ENCODE data around the gene CYTH3.

CYTH3 gene

GRCh38 chr7:6271694-6272440, 557 bp downstream of the CYTH3 start:
- H3K4me3 Mint-ChIP-seq, result peak overlapping the region; percentile 82
- H3K27ac Mint-ChIP-seq, result no peak overlapping the region
- H3K36me3 Mint-ChIP-seq (ENCODE audit: low read depth), result peaks cover 3% of the 10 kb centered on the region
- peaks cover 14% of the 10 kb centered on the region for H3K4me1 Mint-ChIP-seq (ENCODE audit: low read depth)
- peaks cover 66% of the 10 kb centered on the region for H3K27me3 Mint-ChIP-seq (ENCODE audit: low read depth)
- H3K9me3 Mint-ChIP-seq, result no peaks in the 10 kb centered on the region

DNA sequence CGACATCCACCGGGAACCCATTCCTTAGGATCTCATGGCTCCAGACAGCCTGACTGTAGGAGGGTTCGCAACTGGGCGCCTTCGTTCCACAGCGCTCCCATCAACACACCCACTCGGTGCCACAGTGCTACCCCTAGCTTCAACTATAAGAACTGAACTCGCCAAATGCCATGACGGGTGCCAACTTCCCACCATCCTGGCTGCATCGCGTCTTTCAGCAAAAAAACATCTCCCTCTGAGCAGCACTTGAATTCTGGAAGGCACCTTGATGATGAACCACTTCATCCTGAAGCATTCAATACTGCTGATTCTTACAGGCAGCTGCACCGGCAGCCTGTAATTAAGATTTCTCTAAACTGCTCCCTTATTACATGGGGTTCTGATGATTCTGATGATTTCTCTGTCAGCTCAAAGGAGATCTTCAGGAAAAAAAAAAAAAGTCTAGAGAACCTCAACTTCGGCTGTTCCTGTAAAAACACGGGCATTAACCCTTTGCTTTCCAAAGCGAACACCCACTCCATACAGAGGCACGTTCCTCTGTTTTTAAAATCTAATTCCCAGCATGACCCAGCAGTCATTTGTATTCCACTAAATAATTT, 1.3 kb downstream of the CYTH3 start:
- H3K27me3 Mint-ChIP-seq (ENCODE audit: low read depth), result peaks cover 73% of the 10 kb centered on the region
- peaks cover 14% of the 10 kb centered on the region for H3K4me1 Mint-ChIP-seq (ENCODE audit: low read depth)
- H3K36me3 Mint-ChIP-seq (ENCODE audit: low read depth), result peaks cover 3% of the 10 kb centered on the region
- peak overlapping the region; percentile 82 for H3K4me3 Mint-ChIP-seq
- no peak overlapping the region for H3K27ac Mint-ChIP-seq
- no peaks in the 10 kb centered on the region for H3K9me3 Mint-ChIP-seq

- Mint-ChIP-seq H3K4me3 (no peak overlapping the region), H3K27me3 (ENCODE audit: low read depth) (peaks cover 80% of the 10 kb centered on the region), H3K4me1 (ENCODE audit: low read depth) (peaks cover 14% of the 10 kb centered on the region), H3K9me3 (no peaks in the 10 kb centered on the region), H3K36me3 (ENCODE audit: low read depth) (peaks cover 3% of the 10 kb centered on the region), H3K27ac (no peak overlapping the region)
These were observed 2.9 kb downstream of the CYTH3 start for GRCh38 chr7:6269527-6269926.

DNA sequence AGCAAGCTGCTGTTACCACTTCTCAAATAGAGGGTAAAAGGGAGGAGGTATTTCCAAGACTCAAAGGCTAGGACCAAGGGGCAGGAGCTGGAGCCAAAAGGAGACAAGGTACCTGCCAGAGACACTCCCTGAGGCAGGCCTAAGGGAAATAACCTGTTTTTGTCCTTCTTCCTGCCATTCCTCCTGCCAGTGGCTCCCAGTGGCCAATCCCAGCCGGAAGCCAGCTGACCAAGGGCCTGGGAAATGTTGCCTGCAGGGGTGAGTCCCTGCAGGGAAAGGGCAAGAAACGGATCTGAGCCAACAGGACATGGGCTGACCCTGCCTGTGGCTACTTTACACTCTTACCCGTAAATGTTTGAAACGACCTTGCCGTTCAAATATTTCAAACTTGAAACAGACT, 3.5 kb downstream of the CYTH3 start:
- Mint-ChIP-seq H3K27ac (no peak overlapping the region), H3K4me1 (ENCODE audit: low read depth) (peaks cover 14% of the 10 kb centered on the region), H3K36me3 (ENCODE audit: low read depth) (peaks cover 3% of the 10 kb centered on the region), H3K27me3 (ENCODE audit: low read depth) (peaks cover 74% of the 10 kb centered on the region), H3K9me3 (no peaks in the 10 kb centered on the region), H3K4me3 (no peak overlapping the region)

- peaks cover 12% of the 10 kb centered on the region for H3K4me1 Mint-ChIP-seq (ENCODE audit: low read depth)
- no peak overlapping the region for H3K4me3 Mint-ChIP-seq
- H3K27ac Mint-ChIP-seq, result no peak overlapping the region
- peaks cover 3% of the 10 kb centered on the region for H3K36me3 Mint-ChIP-seq (ENCODE audit: low read depth)
- no peaks in the 10 kb centered on the region for H3K9me3 Mint-ChIP-seq
- peaks cover 67% of the 10 kb centered on the region for H3K27me3 Mint-ChIP-seq (ENCODE audit: low read depth)
These were observed 4.2 kb downstream of the CYTH3 start for GRCh38 chr7:6268023-6268900.

DNA sequence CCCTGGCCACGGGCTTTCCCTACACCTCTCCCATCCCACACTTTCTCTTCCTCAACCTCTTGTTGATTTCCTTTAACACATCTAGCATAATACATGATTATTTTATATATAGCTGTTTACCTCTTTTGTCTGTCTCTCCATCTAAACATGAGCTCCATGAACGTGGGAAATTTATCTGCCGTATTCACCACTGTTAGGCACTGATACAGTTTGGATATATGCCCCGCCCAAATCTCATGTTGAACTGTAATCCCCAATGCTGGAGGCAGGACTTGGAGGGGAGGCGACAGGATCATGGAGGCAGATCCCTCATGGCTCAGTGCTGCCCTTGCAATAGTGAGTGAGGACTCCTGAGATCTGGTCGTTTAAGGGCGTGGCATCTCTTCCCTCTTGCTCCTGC, 5.7 kb downstream of the CYTH3 start:
- no peak overlapping the region for H3K4me3 Mint-ChIP-seq
- H3K27me3 Mint-ChIP-seq (ENCODE audit: low read depth), result peaks cover 71% of the 10 kb centered on the region
- peaks cover under 1% of the 10 kb centered on the region for H3K36me3 Mint-ChIP-seq (ENCODE audit: low read depth)
- H3K4me1 Mint-ChIP-seq (ENCODE audit: low read depth), result peaks cover 7% of the 10 kb centered on the region
- H3K9me3 Mint-ChIP-seq, result no peaks in the 10 kb centered on the region
- H3K27ac Mint-ChIP-seq, result no peak overlapping the region

DNA sequence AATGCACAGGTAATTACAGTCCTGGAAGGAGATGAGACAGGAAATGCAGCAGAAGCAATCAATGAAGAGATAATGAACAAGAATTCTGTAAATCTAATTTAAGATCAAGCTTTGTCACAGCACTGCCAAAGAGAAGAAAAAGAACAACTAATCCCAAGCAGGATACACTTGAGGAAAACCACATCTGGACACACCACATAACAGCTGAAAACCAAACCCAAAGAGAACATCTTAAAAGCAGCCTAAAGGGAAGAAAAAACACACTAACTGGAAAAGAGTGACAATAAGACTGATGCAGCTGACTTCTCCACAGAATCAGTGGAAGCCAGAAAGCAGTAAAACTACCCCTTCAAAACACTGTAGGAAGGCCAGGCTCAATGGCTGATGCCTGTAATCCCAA, 10.2 kb downstream of the CYTH3 start:
- H3K4me1 Mint-ChIP-seq (ENCODE audit: low read depth), result peaks cover 3% of the 10 kb centered on the region
- H3K9me3 Mint-ChIP-seq, result no peaks in the 10 kb centered on the region
- H3K27me3 Mint-ChIP-seq (ENCODE audit: low read depth), result peaks cover 63% of the 10 kb centered on the region
- H3K4me3 Mint-ChIP-seq, result no peak overlapping the region
- H3K36me3 Mint-ChIP-seq (ENCODE audit: low read depth), result no peaks in the 10 kb centered on the region
- H3K27ac Mint-ChIP-seq, result no peak overlapping the region

DNA sequence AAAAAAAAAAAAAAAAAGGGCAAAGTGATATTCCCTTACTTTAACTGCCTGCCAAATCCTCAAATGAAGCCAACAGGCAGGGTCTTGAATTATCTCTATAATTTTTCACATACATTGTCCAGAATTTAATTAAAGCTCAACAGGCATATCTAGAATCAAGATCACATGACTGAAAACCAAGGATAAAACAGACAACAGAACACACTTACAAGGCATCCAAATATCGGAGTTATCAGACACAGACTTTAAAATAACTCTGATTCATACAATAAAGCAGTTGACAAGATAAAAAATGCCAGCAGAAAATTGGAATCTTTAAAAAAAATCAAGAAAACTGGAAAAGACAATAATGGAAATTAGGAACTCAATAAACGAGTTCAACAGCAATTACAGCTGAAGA, 10.7 kb downstream of the CYTH3 start:
- no peaks in the 10 kb centered on the region for H3K9me3 Mint-ChIP-seq
- no peaks in the 10 kb centered on the region for H3K36me3 Mint-ChIP-seq (ENCODE audit: low read depth)
- H3K27me3 Mint-ChIP-seq (ENCODE audit: low read depth), result peaks cover 64% of the 10 kb centered on the region
- H3K4me3 Mint-ChIP-seq, result no peak overlapping the region
- H3K4me1 Mint-ChIP-seq (ENCODE audit: low read depth), result peaks cover 8% of the 10 kb centered on the region
- no peak overlapping the region for H3K27ac Mint-ChIP-seq

GRCh38 chr7:6260291-6261187, 11.9 kb downstream of the CYTH3 start:
- no peak overlapping the region for H3K27ac Mint-ChIP-seq
- no peaks in the 10 kb centered on the region for H3K9me3 Mint-ChIP-seq
- peaks cover 12% of the 10 kb centered on the region for H3K4me1 Mint-ChIP-seq (ENCODE audit: low read depth)
- H3K36me3 Mint-ChIP-seq (ENCODE audit: low read depth), result no peaks in the 10 kb centered on the region
- H3K4me3 Mint-ChIP-seq, result no peak overlapping the region
- H3K27me3 Mint-ChIP-seq (ENCODE audit: low read depth), result peaks cover 63% of the 10 kb centered on the region

GRCh38 chr7:6259257-6259656, 13.2 kb downstream of the CYTH3 start:
- Mint-ChIP-seq H3K27ac (no peak overlapping the region), H3K4me3 (no peak overlapping the region), H3K36me3 (ENCODE audit: low read depth) (no peaks in the 10 kb centered on the region), H3K27me3 (ENCODE audit: low read depth) (peaks cover 65% of the 10 kb centered on the region), H3K4me1 (ENCODE audit: low read depth) (peaks cover 12% of the 10 kb centered on the region), H3K9me3 (no peaks in the 10 kb centered on the region)

DNA sequence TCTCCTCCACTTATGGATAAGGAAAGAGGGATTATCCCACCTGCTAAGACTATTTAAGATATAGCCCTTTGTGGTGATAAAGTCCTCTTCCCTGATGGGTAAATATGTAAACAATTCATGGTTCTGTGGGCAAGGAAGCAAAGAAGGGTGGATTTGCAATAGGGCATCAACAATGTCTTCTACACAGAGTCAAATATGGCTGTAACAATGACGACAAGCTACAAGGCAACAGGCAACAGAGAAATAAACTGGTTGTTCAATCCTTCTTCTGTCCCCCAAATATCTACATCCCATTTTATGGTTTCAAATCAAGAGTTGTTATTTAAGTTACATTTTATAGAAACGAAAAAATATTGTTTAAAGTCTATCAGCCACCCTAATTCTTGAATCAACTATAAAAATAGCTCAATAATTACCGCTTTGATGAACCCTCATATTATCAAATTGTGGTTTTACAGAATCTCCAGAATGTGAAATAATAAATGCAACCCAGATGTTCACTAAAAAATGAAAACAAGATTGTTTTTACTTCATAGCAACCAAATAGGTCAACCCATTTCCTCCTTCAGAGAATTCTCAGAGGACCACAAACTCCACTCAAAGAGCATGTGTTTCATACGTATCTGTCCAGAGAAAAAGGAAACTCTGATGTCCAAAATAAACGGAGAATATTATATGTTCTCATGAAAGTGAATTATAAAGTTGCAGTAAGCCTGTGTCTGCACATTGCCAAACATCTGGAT, 13.8 kb downstream of the CYTH3 start:
- Mint-ChIP-seq H3K9me3 (no peaks in the 10 kb centered on the region), H3K36me3 (ENCODE audit: low read depth) (no peaks in the 10 kb centered on the region), H3K27me3 (ENCODE audit: low read depth) (peaks cover 65% of the 10 kb centered on the region), H3K4me3 (no peak overlapping the region), H3K4me1 (ENCODE audit: low read depth) (peaks cover 12% of the 10 kb centered on the region), H3K27ac (no peak overlapping the region)

DNA sequence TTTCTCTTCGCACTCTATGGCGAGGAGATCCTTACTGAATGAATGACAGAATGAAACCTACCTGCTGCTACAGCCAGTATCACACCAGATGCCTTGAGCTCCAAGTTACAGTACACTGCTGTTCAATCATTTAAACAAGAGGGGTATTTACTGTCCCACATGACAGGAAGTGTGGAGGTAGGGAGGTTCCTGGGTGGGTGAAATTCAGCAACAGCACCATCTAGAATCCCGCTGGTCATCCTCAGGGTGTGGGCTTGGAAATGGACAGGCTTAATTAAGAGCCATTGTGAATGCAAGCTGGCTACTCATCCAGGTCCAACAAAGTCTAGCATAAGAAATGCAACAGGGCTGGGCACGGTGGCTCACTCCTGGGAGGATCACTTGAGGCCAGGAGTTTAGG, 14.7 kb downstream of the CYTH3 start:
- peaks cover 12% of the 10 kb centered on the region for H3K4me1 Mint-ChIP-seq (ENCODE audit: low read depth)
- H3K27ac Mint-ChIP-seq, result no peak overlapping the region
- no peaks in the 10 kb centered on the region for H3K36me3 Mint-ChIP-seq (ENCODE audit: low read depth)
- peaks cover 63% of the 10 kb centered on the region for H3K27me3 Mint-ChIP-seq (ENCODE audit: low read depth)
- H3K4me3 Mint-ChIP-seq, result no peak overlapping the region
- no peaks in the 10 kb centered on the region for H3K9me3 Mint-ChIP-seq

DNA sequence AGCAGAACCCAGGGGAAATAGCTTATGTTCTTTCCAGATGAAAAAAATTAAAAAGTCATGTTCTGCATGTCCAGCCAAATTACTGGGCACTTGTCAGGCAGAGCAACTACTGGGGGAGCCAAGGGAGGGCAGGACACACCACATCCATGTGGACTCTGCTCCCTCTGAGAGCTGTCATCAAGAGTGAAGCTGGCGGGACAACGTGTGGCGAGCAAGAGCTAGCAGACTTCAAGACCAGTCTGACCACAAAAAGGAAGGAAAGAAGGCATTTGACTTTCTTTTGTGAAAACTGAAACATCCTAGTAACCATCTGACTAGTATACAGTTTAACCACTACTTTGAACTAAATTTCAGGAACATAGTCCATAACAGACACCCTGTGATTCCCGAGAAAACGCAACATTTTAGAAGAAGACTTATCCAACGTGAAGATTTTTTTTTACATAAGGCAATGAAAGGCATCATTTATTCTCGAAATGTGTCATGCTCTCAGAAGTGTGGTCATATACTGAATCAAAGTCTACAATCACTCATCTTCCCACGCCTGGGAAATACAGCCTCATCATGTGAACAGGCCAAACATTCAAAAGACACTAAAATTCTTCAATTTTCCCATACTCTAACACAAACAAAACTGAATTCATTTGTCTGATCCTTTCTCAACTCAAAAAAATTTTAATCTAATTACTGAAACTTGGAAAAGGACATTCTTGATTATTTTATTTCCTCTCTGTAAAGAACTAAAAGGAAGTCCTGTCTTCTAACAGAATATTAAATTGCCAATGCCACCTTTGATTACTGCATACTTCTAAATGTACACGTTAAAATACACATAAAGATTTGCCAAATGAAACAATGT, 15.5 kb downstream of the CYTH3 start:
- Mint-ChIP-seq H3K27ac (no peak overlapping the region), H3K27me3 (ENCODE audit: low read depth) (peaks cover 63% of the 10 kb centered on the region), H3K4me1 (ENCODE audit: low read depth) (peaks cover 12% of the 10 kb centered on the region), H3K4me3 (no peak overlapping the region), H3K36me3 (ENCODE audit: low read depth) (no peaks in the 10 kb centered on the region), H3K9me3 (no peaks in the 10 kb centered on the region)

All from T-helper 1 cell treated with Interleukin-12 subunit alpha and Interleukin-12 subunit beta and Interleukin-4 antibody, amounts not matched to agents 30 μg/mL and 1 μg/mL, for 36 hours (primary cell).